Measurements from ENCODE around the gene DLAT. TPM values are rescaled to one million over a fixed set of nuclear protein-coding genes. Genes with fewer than 3 reads are reported as not detected.

DLAT gene
- total RNA-seq, 1 experiment from 2014 or later: 68.1 TPM

DNA sequence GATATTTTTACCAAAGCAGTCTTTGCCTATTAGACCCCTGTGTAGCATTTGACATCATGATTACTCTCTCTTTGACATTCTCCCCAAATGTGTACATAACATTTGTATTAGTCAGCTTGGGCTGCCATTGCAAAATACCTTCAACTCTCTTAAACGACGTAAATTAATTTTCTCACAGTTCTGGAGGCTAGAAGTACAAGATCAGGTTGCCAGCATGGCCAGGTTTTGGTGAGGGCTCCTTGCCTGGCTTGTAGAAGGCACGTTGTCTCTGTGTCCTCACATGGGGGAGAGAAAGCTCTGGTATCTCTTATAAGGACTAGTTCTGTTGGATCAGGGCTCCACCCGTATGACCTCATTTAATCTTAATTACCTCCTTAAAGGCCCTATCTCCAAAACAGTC lies 12.3 kb upstream of the DLAT start (continued):
- TF ChIP-seq, protein P1, sequence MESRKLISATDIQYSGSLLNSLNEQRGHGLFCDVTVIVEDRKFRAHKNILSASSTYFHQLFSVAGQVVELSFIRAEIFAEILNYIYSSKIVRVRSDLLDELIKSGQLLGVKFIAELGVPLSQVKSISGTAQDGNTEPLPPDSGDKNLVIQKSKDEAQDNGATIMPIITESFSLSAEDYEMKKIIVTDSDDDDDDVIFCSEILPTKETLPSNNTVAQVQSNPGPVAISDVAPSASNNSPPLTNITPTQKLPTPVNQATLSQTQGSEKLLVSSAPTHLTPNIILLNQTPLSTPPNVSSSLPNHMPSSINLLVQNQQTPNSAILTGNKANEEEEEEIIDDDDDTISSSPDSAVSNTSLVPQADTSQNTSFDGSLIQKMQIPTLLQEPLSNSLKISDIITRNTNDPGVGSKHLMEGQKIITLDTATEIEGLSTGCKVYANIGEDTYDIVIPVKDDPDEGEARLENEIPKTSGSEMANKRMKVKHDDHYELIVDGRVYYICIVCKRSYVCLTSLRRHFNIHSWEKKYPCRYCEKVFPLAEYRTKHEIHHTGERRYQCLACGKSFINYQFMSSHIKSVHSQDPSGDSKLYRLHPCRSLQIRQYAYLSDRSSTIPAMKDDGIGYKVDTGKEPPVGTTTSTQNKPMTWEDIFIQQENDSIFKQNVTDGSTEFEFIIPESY (IDR thresholded peaks at IDR 0.05; ENCODE audit: extremely low read depth, insufficient replicate concordance, low read length): no peak
- TF ChIP-seq, protein P2, sequence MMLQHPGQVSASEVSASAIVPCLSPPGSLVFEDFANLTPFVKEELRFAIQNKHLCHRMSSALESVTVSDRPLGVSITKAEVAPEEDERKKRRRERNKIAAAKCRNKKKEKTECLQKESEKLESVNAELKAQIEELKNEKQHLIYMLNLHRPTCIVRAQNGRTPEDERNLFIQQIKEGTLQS (IDR thresholded peaks at IDR 0.05): no peak

DNA sequence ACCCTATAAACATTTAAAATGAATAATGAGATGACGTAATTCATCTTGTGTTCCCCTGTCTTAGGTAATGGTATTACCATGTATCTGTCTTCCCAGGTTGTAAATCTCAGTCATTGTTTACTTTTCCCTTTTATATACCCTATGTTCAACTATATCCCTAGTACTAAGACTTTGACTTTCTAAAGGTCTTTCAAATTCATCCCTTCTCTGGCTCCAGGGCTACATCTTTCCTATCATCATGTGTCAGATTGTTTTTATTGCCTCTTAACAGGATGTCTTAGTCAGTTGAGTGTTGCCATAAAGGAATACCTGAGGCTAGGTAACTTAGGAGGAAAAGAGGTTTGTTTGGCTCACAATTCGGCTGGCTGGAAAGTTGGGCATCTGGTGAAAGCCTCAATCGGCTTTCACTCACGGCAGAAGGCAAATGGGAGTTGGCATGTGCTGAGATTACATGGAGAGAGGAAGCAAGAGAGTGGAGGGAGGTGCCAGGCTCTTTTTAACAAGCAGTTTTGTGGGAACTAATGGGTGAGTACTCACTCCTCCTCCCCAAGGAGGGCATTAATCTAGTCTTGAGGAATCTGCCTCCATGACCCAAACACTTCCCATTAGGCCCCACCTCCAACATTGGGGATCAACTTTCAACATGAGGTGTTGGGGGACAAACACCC lies 11.6 kb upstream of the DLAT start:
- no peaks in the 10 kb centered on the region for H3K79me2 ChIP-seq (ENCODE audit: insufficient read depth, low read length)
- CTCF ChIA-PET: no interaction called here
- no peak overlapping the region for H3K27ac ChIP-seq (ENCODE audit: low read depth, low read length)
- DNase-seq (ENCODE audit: low read depth, low spot score) (no peak), ATAC-seq (no peak)
- H3K9ac ChIP-seq (ENCODE audit: low read length): no peak overlapping the region
- BruUV-seq (replicated peaks): no TSS peak
- TF ChIP-seq EGR1 (IDR thresholded peaks at IDR 0.05; ENCODE audit: low read depth) (no peak), EZH2phosphoT487 (IDR thresholded peaks at IDR 0.05; ENCODE audit: borderline replicate concordance) (no peak), RAD21 (IDR thresholded peaks at IDR 0.05; ENCODE audit: low read depth) (no peak), ELF1 (IDR thresholded peaks at IDR 0.05; ENCODE audit: borderline replicate concordance, low read depth) (no peak)
- no peaks in the 10 kb centered on the region for H3K36me3 ChIP-seq (ENCODE audit: control insufficient read depth in 1 of 2, insufficient read depth in 2 of 2, low read length in 2 of 2)
- peaks cover 0 to 4% of the 10 kb centered on the region in 2 experiments; a peak in 1 of 4 replicates for H3K4me1 ChIP-seq (ENCODE audit: control insufficient read depth in 1 of 2, insufficient read depth in 2 of 2, low read length in 2 of 2)
- intact Hi-C loops (cut with micrococcal nuclease): no loop called here
- H3K27me3 ChIP-seq (ENCODE audit: insufficient read depth, low read length): no peaks in the 10 kb centered on the region
- no peaks in the 10 kb centered on the region for H3K9me2 ChIP-seq (ENCODE audit: insufficient read depth)
- H3K9me3 ChIP-seq (ENCODE audit: control insufficient read depth in 1 of 2, insufficient read depth in 1 of 2, low read depth in 1 of 2, low read length in 2 of 2): no peaks in the 10 kb centered on the region
- no peak overlapping the region for H3K4me3 ChIP-seq (replicated peaks in 1 of 2; ENCODE audit: low read depth in 1 of 2, low read length in 2 of 2)
- RAD21 ChIA-PET (ENCODE audit: low non-redundant PET in 1 of 2, low total read pairs in 2 of 2, uncharacterized antibody in 2 of 2, unreplicated experiment in 2 of 2): no interaction called here
- H4K20me1 ChIP-seq (ENCODE audit: insufficient read depth): no peaks in the 10 kb centered on the region
- no peak overlapping the region for H3K4me2 ChIP-seq (ENCODE audit: low read length)
- POLR2A ChIA-PET: no interaction called here
- no peak overlapping the region for H2AFZ ChIP-seq (ENCODE audit: low read depth, low read length, poor library complexity, severe bottlenecking)

All from HCT116 (cell line).